Measurements from ENCODE around the gene PIMREG. TPM values are rescaled to one million over a fixed set of nuclear protein-coding genes. Genes with fewer than 3 reads are reported as not detected.

Gene PIMREG
- polyA plus RNA-seq, 1 donor, result 13.3 TPM

Other genes starting within 250 kb of the PIMREG start
- not detected for gene AIPL1, start 9.3 kb upstream of the PIMREG start, polyA plus RNA-seq (ENCODE audit: insufficient read length)
- gene PITPNM3, start 112.1 kb downstream of the PIMREG start, polyA plus RNA-seq (ENCODE audit: insufficient read length), result 5.9 TPM
- gene KIAA0753, start 196.3 kb downstream of the PIMREG start, polyA plus RNA-seq (ENCODE audit: insufficient read length), result 12.9 TPM
- 39.6 TPM for gene TXNDC17, start 196.6 kb downstream of the PIMREG start, polyA plus RNA-seq (ENCODE audit: insufficient read length)
- gene MED31, start 207.2 kb downstream of the PIMREG start, polyA plus RNA-seq (ENCODE audit: insufficient read length), result 12.2 TPM
- 3.6 TPM for gene C17orf100, start 207.3 kb downstream of the PIMREG start, polyA plus RNA-seq (ENCODE audit: insufficient read length)

Measured in hindlimb muscle (tissue), 1 donor.